GM18520 (cell line): ENCODE results near the gene SBNO2.

Experiments
- ATAC-seq: cut with Tn5 transposase; IDR thresholded peaks from one replicate; pipeline ENCODE4 v1.9.1; 2021; ENCODE audit not compliant: unreplicated experiment

The SBNO2 gene

GRCh38 chr19:1063030-1063908 lies 110.8 kb downstream of the SBNO2 start:
- no peak for ATAC-seq

GRCh38 chr19:1062387-1063029 lies 111.6 kb downstream of the SBNO2 start:
- no peak for ATAC-seq

- ATAC-seq = no peak
Measured at GRCh38 chr19:1061987-1062386, 112.1 kb downstream of the SBNO2 start.

GRCh38 chr19:1060689-1061088 lies 113.4 kb downstream of the SBNO2 start:
- no peak for ATAC-seq

- no peak for ATAC-seq
Measured at GRCh38 chr19:1058112-1058511, 116.0 kb downstream of the SBNO2 start.
